HG02981 (cell line): ENCODE results near the gene NAA15.
A peak's percentile ranks its signal among the peaks of the same experiment; 100 is the strongest.
"Not testable (repeated sequence)": the region's sequence is repeated elsewhere in the genome, so short reads cannot be mapped to it uniquely, and the experiment has no call there.

Experiments used
- ATAC-seq: cut with Tn5 transposase; IDR thresholded peaks from one replicate; pipeline ENCODE4 v1.9.1; 2021; ENCODE audit warnings: mild to moderate bottlenecking, moderate library complexity; ENCODE audit not compliant: unreplicated experiment

The NAA15 gene

GRCh38 chr4:139444881-139445280 lies 143.6 kb downstream of the NAA15 start:
- ATAC-seq: not testable (repeated sequence)

GRCh38 chr4:139447078-139447477 lies 145.8 kb downstream of the NAA15 start:
- ATAC-seq: not testable (repeated sequence)

GRCh38 chr4:139450586-139450985 lies 149.3 kb downstream of the NAA15 start:
- no peak for ATAC-seq

GRCh38 chr4:139451997-139452396 lies 150.7 kb downstream of the NAA15 start:
- no peak for ATAC-seq

GRCh38 chr4:139453041-139453370 lies 151.7 kb downstream of the NAA15 start:
- peak; percentile 54 for ATAC-seq

GRCh38 chr4:139453371-139454110 lies 152.2 kb downstream of the NAA15 start:
- ATAC-seq: peak; percentile 87

- no peak for ATAC-seq
Measured at GRCh38 chr4:139454111-139455045, 153.1 kb downstream of the NAA15 start, which contains the start of gene RAB33B. Gene RAB33B (plus strand): TSS chr4:139454121. CDS start chr4:139454196, 75 bp downstream.

DNA sequence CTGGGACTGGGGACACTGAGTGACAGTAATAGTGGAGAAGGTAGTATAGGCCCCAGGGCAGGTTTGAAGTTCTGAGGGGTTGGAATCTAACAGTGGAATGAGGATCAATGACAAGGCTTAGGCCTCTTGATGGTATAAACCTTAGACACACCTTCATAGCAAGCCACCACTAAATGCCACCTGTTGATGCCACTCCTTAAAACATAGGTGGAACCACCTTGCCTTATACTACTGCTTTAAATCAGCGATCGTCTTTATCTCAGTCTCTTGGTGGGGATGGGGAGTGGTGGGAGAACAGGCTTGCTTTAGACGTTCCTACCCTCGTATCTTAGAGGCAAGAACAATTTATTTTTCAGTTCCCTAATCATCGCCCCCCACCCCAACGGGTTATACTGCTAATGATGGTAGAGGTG lies 153.8 kb downstream of the NAA15 start:
- no peak for ATAC-seq

DNA sequence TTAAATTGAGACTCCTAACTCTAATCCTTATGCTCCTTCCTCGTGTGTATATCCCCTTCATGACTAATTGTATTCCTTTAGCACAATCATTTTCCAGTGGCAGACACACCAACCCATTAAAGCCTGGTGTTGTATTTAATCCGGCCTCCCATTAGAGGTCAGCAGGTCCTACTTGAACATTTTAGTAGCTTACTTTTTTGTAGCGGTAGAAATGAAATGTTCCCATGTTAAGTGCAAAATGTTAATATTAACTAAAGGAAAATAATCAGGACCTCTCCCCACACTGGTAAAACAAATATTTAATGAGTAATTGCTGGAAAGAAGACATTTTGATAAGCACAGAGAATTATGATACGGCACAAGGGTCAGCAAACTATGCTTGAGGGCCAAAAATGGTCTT lies 156.0 kb downstream of the NAA15 start:
- ATAC-seq: no peak

DNA sequence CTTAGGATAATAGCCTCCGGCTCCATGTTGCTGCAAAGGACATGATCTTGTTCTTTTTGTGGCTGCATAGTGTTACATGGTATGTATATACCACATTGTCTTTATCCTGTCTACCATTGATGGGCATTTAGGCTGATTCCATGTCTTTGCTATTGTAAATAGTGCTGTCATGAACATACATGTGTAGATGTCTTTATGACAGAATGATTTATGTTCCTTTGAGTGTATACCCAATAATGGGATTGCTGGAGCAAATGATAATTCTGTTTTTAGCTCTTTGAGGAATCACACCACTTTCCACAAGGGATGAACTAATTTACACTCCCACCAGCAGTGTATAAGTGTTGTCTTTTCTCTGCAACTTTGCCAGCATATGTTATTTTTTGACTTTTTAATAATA lies 157.2 kb downstream of the NAA15 start:
- no peak for ATAC-seq

GRCh38 chr4:139458999-139459398 lies 157.7 kb downstream of the NAA15 start:
- no peak for ATAC-seq

DNA sequence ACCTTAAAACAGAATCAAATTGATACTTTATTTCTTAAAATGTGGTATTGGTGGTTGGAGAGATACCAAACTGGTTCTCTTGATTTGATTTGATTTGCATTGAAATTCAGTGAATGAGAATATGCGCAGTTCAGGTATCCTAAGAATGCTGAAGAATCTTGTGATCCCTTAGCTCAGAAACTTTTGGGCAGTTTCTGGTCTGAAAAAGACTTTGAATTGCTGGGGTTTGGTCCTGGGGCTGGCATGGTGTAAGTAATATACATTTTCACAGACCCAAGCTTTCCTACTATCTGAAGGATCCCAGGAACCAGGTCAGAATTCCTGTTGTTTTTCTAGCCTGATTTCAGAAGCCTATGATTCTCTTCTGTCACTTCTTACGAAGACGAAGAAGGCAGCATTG lies 159.3 kb downstream of the NAA15 start:
- ATAC-seq: no peak

GRCh38 chr4:139461022-139461628 lies 159.8 kb downstream of the NAA15 start:
- no peak for ATAC-seq

GRCh38 chr4:139464512-139464911 lies 163.2 kb downstream of the NAA15 start:
- ATAC-seq: not testable (repeated sequence)

- no peak for ATAC-seq
Measured at GRCh38 chr4:139465922-139466321, 164.6 kb downstream of the NAA15 start.

DNA sequence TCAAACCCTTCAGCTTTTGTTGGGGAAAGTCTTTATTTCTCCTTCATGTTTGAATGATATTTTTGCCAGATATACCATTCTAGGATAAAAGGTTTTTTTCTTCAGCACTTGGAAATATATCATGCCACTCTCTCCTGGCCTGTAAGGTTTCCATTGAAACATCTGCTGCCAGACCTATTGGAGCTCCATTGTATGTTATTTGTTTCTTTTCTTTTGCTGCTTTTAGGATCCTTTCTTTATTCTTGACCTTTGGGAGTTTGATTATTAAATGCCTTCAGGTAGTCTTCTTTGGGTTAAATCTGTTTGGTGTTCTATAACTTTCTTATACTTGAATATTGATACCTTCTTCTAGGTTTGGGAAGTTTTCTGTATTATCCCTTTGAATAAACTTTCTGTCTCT lies 167.5 kb downstream of the NAA15 start:
- ATAC-seq: not testable (repeated sequence)

DNA sequence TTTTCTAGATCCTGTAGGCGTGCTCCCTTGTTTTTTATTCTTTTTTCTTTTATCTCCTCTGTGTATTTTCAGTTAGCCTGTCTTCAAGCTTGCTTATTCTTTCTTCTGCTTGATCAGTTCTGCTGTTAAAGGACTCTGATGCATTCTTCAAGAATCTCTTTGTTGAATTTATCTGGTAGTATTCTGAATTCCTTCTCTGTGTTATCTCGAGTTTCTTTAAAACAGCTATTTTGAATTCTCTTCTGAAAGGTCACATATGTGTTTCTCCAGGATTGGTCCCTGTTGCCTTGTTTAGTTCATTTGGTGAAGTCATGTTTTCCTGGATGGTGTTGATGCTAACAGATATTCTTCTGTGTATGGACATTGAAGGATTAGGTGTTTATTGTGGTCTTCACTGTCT lies 167.9 kb downstream of the NAA15 start:
- no peak for ATAC-seq
